Endodermal cell (in vitro differentiated cells): Measurements from ENCODE around the gene ADSS2. TPM values are rescaled to one million over a fixed set of nuclear protein-coding genes. Genes with fewer than 3 reads are reported as not detected.
"Not testable (repeated sequence)": the region's sequence is repeated elsewhere in the genome, so short reads cannot be mapped to it uniquely, and the experiment has no call there.

ENCODE experiments used
- DNase-seq: peaks from one replicate; pipeline ENCODE4 v3.0.0-alpha.2; 2017
- H3K27ac ChIP-seq: 2 replicates; pipeline ENCODE4 v1.5.1; 2013; ENCODE audit warnings: mild to moderate bottlenecking, low read depth, low read length, moderate library complexity
- H3K27me3 ChIP-seq: 2 replicates; pipeline ENCODE4 v1.6.1; 2013; ENCODE audit warnings: mild to moderate bottlenecking, low read length, moderate library complexity; ENCODE audit not compliant: insufficient read depth, control insufficient read depth, poor library complexity, severe bottlenecking
- H3K36me3 ChIP-seq: 2 replicates; pipeline ENCODE4 v1.7.0; 2013; ENCODE audit warnings: mild to moderate bottlenecking, low read length, moderate library complexity; ENCODE audit not compliant: control insufficient read depth, insufficient read depth
- H3K4me1 ChIP-seq: one replicate; pipeline ENCODE4 v1.7.0; 2013; ENCODE audit warnings: low read length; ENCODE audit not compliant: control insufficient read depth, insufficient read depth
- H3K4me3 ChIP-seq: 2 replicates; pipeline ENCODE4 v1.5.1; 2013; ENCODE audit warnings: mild to moderate bottlenecking, low read length, moderate library complexity
- H3K9ac ChIP-seq: 2 replicates; pipeline ENCODE4 v1.6.1; 2013; ENCODE audit warnings: mild to moderate bottlenecking, low read length, moderate library complexity; ENCODE audit not compliant: poor library complexity, severe bottlenecking; ENCODE audit errors: extremely low read depth
- H3K9me3 ChIP-seq: 2 replicates; pipeline ENCODE4 v1.6.1; 2013; ENCODE audit warnings: mild to moderate bottlenecking, low read length, moderate library complexity; ENCODE audit not compliant: control insufficient read depth
- H3K27ac Mint-ChIP-seq: 2 replicates; pipeline ENCODE4 v1.8.0; 2020; ENCODE audit warnings: mixed read lengths
- H3K27me3 Mint-ChIP-seq: 2 replicates; pipeline ENCODE4 v1.8.0; 2021; ENCODE audit warnings: mild to moderate bottlenecking, mixed read lengths; ENCODE audit not compliant: insufficient read depth
- H3K36me3 Mint-ChIP-seq: 2 replicates; pipeline ENCODE4 v1.8.0; 2020; ENCODE audit warnings: low read depth, mixed read lengths
- H3K4me1 Mint-ChIP-seq: 2 replicates; pipeline ENCODE4 v1.8.0; 2020; ENCODE audit warnings: mixed read lengths
- H3K4me3 Mint-ChIP-seq: 2 replicates; pipeline ENCODE4 v1.8.0; 2020; ENCODE audit warnings: mild to moderate bottlenecking, moderate library complexity, mixed read lengths
- H3K9me3 Mint-ChIP-seq: 2 replicates; pipeline ENCODE4 v1.8.0; 2020; ENCODE audit warnings: mild to moderate bottlenecking, mixed read lengths
- CTCF ChIP-seq: fragments of 200-600 bp; sonication (generic); conservative IDR thresholded peaks from 2 replicates; pipeline ENCODE4 v1.5.0; 2021; ENCODE audit warnings: antibody characterized with exemption, mild to moderate bottlenecking
- WGBS, 2 experiments: methylation state at CpG; one replicate each; pipeline versions ENCODE4 v1.1.5 to v1.1.7; 2013; ENCODE audit warnings: missing lambda C conversion rate in 2 of 2, mixed read lengths in 1 of 2; ENCODE audit not compliant: insufficient coverage in 1 of 2, insufficient read length in 1 of 2; 5-methylcytosine and 5-hydroxymethylcytosine counted together
- total RNA-seq, 2 donors: library from RNA; stranded (reverse); fragmentation: NEBNext Ultra II Directional in 1 of 2; extraction: Animal tissue kit (Norgen Biotek cat#: 25700) in 1 of 2; gene quantifications; 2 replicates in 1 of 2; 3 replicates in 1 of 2; pipeline ENCODE4 v1.2.1, GENCODE V29; 2021

The ADSS2 gene
- total RNA-seq, 2 donors from 2014 or later = 45.9 to 50.2 TPM

GRCh38 chr1:244376126-244376525 lies 75.6 kb downstream of the ADSS2 start:
- Mint-ChIP-seq H3K4me1 (peaks cover 15% of the 10 kb centered on the region), H3K27me3 (no peaks in the 10 kb centered on the region), H3K9me3 (no peaks in the 10 kb centered on the region), H3K27ac (no peak overlapping the region), H3K36me3 (no peaks in the 10 kb centered on the region), H3K4me3 (no peak overlapping the region)
- TF ChIP-seq CTCF = no peak
- no peaks in the 10 kb centered on the region for H3K36me3 ChIP-seq
- no peak overlapping the region for H3K9ac ChIP-seq
- H3K27ac ChIP-seq = no peak overlapping the region
- no peak overlapping the region for H3K4me3 ChIP-seq
- WGBS, 2 experiments = 83 to 92% methylated on average over 4 to 6 of the region's 6 CpGs
- no peaks in the 10 kb centered on the region for H3K27me3 ChIP-seq
- no peaks in the 10 kb centered on the region for H3K9me3 ChIP-seq
- peaks cover 4% of the 10 kb centered on the region for H3K4me1 ChIP-seq
- DNase-seq = no peak

- Mint-ChIP-seq H3K9me3 (no peaks in the 10 kb centered on the region), H3K4me3 (no peak overlapping the region), H3K27me3 (no peaks in the 10 kb centered on the region), H3K27ac (no peak overlapping the region), H3K4me1 (peaks cover 20% of the 10 kb centered on the region), H3K36me3 (no peaks in the 10 kb centered on the region)
- no peaks in the 10 kb centered on the region for H3K27me3 ChIP-seq
- no peaks in the 10 kb centered on the region for H3K36me3 ChIP-seq
- H3K4me3 ChIP-seq = no peak overlapping the region
- DNase-seq = no peak
- WGBS, 2 experiments = 88 to 96% methylated on average over 4 to 7 of the region's 7 CpGs
- TF ChIP-seq CTCF = no peak
- H3K27ac ChIP-seq = no peak overlapping the region
- no peak overlapping the region for H3K9ac ChIP-seq
- H3K9me3 ChIP-seq = no peaks in the 10 kb centered on the region
- H3K4me1 ChIP-seq = peaks cover 13% of the 10 kb centered on the region
Observed at GRCh38 chr1:244375051-244375450, 76.7 kb downstream of the ADSS2 start.

GRCh38 chr1:244374484-244374883 lies 77.2 kb downstream of the ADSS2 start:
- H3K27me3 Mint-ChIP-seq, H3K4me3 ChIP-seq, H3K27me3 ChIP-seq, H3K4me3 Mint-ChIP-seq, H3K36me3 Mint-ChIP-seq, H3K9me3 Mint-ChIP-seq, H3K9me3 ChIP-seq, H3K27ac ChIP-seq, H3K9ac ChIP-seq, DNase-seq, H3K36me3 ChIP-seq, H3K27ac Mint-ChIP-seq: not testable (repeated sequence)
- WGBS, 2 experiments = 70 to 82% methylated on average over 2 to 6 of the region's 6 CpGs
- H3K4me1 Mint-ChIP-seq = peaks cover 22% of the 10 kb centered on the region
- H3K4me1 ChIP-seq = peaks cover 17% of the 10 kb centered on the region
